Right kidney (tissue), 9 donors: Measurements from ENCODE around the gene CYP2J2.
"Not testable (repeated sequence)": the region's sequence is repeated elsewhere in the genome, so short reads cannot be mapped to it uniquely, and the experiment has no call there.

Experiments
- DNase-seq: peaks from one replicate; pipeline ENCODE4 v3.0.0-alpha.2; 2016
- long read RNA-seq, 8 donors: transcript quantifications; one replicate each; lab custom pipeline, GENCODE V29; 2026

Gene CYP2J2
- long read RNA-seq, donor 1, partial matches to known transcripts, result 0 of 2 reads
- long read RNA-seq, donor 1, other reads (novel, unspliced or antisense), result 0 of 2 reads
- long read RNA-seq, donor 2, result 0 reads
- long read RNA-seq, donor 3, result 0 reads
- long read RNA-seq, donor 4, result 0 reads
- long read RNA-seq, donor 5, result 0 reads
- long read RNA-seq, donor 6, result 0 reads
- long read RNA-seq, donor 7, result 0 reads
- long read RNA-seq, donor 8, result 0 reads

GRCh38 chr1:59926381-59927123, at the start of gene CYP2J2:
CYP2J2 (minus strand) TSS chr1:59926773; CDS start chr1:59926746, 27 bp downstream.
- DNase-seq, result peak; percentile 63

DNA sequence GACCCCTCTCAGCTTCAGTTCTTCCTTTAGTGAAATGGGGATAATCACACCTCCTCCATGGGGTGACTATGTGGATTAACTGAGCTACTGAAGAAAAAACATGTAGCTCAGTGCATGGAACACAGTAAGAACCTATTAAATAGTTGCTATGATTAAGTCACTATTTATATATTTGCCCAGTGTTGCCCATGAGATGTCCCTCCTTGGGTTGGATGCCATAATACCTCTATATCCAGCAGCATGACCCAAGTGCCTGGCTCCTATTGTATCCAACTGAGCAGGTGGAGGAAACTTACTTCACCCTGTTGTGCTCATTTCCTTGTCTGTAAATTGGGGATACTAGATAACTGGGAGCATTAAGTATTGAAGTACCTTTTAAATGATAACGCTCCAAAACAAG, 47.1 kb upstream of the CYP2J2 start:
- no peak for DNase-seq

GRCh38 chr1:59972216-59972927, 45.8 kb upstream of the CYP2J2 start:
- no peak for DNase-seq

DNA sequence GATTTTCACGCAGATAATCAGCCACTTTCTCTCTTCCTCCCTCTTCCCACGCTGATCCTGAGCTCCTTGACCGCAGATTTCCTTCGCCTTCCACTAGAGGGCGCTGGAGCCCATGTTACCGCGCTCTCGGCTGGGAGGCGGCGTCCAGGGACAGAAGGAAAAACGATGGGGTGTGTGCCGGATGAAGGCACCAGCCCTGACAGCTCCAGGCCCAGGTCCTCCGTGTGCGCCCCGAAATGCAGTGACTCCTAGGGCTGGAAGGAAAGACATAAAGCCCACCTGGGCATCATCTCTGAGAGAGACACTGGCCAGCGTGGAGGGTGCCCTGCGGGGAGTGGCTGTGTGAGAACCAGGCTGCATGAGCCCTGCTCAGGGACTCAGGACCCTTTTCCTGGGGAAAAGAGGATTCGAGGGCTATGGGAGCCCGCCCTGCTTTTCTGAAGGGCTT, 44.9 kb upstream of the CYP2J2 start:
- DNase-seq, result peak; percentile 68

DNA sequence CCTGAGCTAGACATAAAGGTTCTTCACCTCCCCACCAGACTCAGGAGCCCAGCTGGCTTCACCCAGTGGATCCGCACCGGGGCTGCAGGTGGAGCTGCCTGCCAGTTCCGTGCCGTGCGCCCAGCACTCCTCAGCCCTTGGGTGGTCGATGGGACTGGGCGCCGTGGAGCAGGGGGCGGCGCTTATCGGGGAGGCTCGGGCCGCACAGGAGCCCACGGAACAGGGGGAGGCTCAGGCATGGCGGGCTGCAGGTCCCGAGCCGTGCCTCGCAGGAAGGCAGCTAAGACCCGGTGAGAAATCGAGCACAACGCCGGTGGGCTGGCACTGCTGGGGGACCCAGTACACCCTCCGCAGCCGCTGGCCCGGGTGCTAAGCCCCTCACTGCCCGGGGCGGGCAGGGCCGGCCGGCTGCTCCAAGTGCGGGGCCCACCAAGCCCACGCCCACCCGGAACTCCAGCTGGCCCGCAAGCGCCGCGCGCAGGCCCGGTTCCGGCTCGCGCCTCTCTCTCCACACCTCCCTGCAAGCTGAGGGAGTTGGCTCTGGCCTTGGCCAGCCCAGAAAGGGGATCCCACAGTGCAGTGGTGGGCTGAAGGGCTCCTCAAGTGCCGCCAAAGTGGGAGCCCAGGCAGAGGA, 43.1 kb upstream of the CYP2J2 start:
- DNase-seq, result not testable (repeated sequence)

DNA sequence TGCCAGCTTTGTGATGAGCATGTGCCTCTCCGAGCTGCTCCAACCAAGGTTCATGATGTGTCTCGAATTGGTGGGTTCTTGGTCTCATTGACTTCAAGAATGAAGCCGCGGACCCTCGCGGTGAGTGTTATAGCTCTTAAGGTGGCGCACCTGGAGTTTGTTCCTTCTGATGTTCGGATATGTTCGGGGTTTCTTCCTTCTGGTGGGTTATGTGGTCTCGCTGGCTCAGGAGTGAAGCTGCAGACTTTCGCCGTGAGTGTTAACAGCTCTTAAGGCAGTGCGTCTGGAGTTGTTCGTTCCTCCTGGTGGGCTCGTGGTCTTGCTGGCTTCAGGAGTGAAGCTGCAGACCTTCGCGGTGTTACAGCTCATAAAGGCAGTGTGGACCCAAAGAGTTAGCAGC, 42.2 kb upstream of the CYP2J2 start:
- not testable (repeated sequence) for DNase-seq

DNA sequence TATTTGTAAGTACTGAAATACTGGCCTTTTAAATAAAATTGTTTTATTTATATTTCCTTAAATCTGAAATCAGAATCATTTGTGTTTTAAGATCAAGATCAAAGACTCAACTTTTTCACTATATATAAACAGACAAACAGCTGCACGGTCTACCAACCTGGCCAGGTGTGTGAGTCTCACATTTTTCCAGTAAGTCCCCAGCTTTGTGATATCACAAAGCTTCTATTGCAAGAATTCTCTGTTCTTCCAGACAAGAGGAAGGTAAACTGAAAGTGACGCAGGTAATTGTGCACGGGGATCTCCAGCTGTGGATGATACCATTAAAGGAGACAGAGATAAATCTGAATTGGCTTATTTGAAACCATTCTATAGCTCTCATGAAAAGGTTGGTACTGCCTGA, 41.2 kb upstream of the CYP2J2 start:
- DNase-seq, result no peak

GRCh38 chr1:59967141-59967697, 40.6 kb upstream of the CYP2J2 start:
- no peak for DNase-seq

- no peak for DNase-seq
Measured at GRCh38 chr1:59952065-59952464, 25.5 kb upstream of the CYP2J2 start.

- no peak for DNase-seq
Measured at GRCh38 chr1:59949648-59950047, 23.1 kb upstream of the CYP2J2 start.

- no peak for DNase-seq
Measured at GRCh38 chr1:59948990-59949389, 22.4 kb upstream of the CYP2J2 start.

DNA sequence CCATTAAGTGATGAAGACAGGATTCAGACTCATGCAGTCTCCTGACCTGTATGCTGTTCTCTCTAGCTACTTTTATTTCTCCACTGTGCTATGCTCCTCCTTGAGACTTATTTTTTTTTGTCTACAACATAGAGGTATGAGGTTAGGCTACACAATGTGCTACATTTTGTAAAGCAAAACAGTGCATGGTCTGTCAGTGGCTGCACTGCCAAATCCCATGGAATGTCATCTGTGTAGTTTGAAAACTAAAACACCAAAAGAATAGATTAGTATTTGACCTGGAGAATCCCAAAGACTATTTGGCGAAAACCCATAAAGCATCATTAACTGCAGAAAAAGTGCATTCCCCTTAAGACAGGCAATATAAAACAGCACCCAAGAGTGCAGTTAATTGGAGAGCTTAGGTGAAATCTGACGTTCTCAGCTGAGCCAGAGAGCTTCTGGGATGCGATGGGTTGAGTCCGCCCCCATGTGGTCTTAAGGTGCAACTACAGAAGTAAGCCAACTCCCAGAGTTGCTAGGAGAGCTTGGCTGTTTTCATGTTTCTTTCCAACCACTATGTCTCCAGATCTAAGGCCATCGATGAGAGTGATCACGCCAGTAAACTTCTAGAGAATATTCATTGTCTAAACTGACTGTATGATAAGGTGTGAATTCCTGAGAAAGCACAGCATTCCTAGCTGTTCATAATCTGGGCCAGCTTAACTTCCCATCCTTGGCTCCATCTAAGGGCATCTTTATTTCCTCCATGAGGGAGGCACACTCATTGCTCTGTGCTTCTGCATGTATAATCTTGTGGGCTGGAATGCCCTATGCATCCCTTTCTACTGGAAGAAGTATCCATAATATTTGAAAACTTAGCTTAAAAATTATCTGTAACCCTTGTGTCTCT, 20.7 kb upstream of the CYP2J2 start:
- peak; percentile 38 for DNase-seq

- DNase-seq, result no peak
Measured at GRCh38 chr1:59945790-59946189, 19.2 kb upstream of the CYP2J2 start.

DNA sequence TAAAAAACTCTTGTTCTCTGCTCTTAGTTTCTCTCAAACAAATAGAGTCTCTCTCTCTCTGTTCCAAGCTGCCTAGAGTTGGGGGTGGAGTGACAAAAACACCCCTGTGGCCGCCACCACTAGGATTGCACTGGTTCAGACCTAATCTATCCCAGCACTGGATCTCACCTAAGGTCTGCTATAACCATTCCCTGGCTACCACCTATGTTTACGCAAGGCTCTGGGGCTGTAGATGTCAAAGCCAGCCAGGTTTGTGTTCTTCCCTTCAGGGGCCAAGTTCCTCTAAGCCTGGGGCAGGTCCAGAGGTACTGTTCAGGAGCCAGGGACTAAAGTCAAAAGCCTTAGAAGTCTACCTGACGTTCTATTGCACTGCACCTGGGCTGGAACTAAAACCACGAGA, 12.8 kb upstream of the CYP2J2 start:
- no peak for DNase-seq

DNA sequence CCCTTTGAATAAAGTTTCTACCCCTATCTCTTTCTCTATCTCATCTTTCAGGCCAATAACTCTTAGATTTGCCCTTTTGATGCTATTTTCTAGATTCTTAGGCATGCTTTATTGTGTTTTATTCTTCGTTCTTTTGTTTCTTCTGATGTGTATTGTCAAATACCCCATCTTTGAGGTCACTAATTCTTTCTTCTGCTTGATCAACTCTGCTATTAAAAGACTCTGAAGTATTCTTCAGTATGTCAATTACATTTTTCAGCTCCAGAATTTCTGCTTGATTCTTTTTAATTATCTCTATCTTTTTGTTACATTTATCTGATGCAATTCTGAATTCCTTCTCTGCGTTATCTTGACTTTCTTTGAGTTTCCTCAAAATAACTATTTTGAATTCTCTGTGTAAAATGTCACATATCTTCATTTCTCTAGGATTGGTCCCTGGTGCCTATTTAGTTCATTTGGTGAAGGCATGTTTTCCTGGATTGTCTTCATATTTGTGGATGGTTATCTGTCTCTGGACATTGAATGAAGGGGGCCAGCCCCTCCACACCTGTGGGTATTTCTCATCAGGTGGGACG, 11.2 kb upstream of the CYP2J2 start:
- DNase-seq, result no peak

- DNase-seq, result no peak
Measured at GRCh38 chr1:59936358-59936821, 9.8 kb upstream of the CYP2J2 start.

DNA sequence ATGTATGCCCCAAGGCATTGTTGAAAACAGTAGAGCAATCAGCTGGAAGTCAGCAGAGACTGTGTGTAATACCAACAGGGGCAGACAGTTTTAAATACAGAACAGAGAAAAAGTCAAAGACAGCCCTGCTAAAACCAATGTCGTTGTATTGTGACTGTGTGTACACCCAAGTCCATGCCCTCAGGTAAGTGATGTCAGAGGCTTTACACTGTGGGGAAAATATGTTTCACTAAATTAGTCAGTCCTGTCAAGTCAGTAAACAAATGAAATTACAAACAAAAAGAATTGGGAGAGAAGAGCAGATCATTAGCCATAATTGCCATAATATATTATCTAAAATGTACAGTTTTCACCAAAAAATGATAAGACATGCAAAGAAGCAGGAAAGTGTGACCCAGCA, 2.4 kb upstream of the CYP2J2 start:
- no peak for DNase-seq

- no peak for DNase-seq
Measured at GRCh38 chr1:59927213-59927612, 640 bp upstream of the CYP2J2 start.

DNA sequence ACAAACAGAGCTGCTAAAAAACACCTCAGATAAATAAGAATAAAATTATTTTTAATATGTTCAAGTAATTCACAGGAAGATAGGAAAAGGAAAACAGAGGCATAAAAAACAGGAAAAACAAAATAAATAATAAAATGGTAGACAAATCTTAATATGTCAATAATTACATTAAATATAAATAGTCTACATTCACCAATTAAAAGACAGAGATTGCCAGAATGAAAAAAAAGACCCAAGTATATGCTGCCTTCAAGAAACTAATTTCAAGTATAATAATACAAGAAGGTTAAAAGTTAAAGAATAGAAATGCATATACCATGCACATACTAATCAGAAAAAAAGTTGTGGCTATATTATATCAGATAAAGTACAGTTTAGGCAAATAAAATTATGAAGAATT, 1.9 kb downstream of the CYP2J2 start:
- DNase-seq, result no peak

DNA sequence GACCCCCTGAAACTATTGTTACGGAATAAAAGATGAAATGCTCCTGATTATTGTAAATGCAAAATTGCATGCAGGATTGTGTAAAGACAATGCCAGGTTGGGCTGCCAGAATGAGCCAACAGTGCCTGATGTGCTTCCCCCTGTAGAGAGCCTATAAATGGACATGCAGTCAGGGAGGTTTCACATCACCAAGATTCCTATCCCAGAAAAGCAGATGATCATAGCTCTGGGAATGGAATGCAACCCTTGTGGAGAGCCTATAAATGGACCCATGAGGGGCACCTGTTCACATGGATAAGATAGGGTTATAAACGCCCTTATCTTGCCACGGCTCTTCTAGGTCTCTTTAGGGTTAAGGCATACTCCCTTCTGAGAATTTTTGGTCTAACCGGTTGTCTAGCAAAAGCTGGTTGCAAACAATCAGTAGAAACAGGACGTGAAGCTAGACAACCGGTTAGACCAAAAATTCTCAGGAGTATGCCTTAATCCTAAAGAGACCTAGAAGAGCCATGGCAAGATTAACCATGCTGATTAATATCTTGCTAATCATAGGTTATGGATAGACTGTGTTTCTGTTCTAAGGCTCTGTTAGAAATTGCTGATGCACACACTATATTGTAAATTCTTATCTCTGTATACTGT, 5.2 kb downstream of the CYP2J2 start:
- DNase-seq, result not testable (repeated sequence)

DNA sequence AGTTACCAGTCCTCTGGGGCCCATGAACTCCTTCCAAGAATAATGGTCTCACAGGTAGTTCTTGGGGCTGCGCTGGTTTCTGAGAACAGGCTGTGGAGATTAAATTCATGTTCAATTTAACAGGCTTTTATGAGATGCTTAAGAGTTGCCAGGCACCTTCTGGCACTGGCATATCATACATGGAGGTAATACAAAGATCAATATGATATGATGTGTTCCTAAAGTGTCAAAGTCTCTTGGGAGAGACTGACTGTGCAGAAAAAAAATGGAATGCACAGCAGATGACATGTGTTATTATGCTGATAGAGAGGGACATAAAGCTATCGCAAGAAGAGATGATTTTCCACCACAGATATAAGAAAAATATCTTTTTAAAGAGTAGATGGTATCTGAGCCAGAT, 6.8 kb downstream of the CYP2J2 start:
- DNase-seq, result no peak
